CD8-positive, alpha-beta memory T cell (primary cell): ENCODE measurements around the gene TSPAN14. TPM values are rescaled to one million over a fixed set of nuclear protein-coding genes. Genes with fewer than 3 reads are reported as not detected.

Experiments used
- polyA plus RNA-seq: library from polyadenylated mRNA; unstranded; fragments of 300-500 nt; fragmentation: Illumina TruSeq; gene quantifications from one replicate; pipeline ENCODE4 v1.2.3, GENCODE V29; 2021
- total RNA-seq, 2 experiments: library from RNA; stranded (reverse); gene quantifications; one replicate each; pipeline ENCODE4 v1.2.3, GENCODE V29; 2021

TSPAN14 gene
- total and polyA plus RNA-seq, 3 experiments from 2014 or later: 46.1 to 220 (median 46.8) TPM

Other genes with a start within 250 kb of the TSPAN14 start
- gene ANXA11, start 248.8 kb upstream of the TSPAN14 start, total RNA-seq: 100 to 1,000 TPM; 211 to 217 TPM
- 292 TPM for gene ANXA11, start 248.8 kb upstream of the TSPAN14 start, polyA plus RNA-seq
- not detected for gene MAT1A, start 164.7 kb upstream of the TSPAN14 start, total RNA-seq
- gene MAT1A, start 164.7 kb upstream of the TSPAN14 start, polyA plus RNA-seq: not detected
- not detected for gene DYDC1, start 97.6 kb upstream of the TSPAN14 start, total RNA-seq
- not detected for gene DYDC1, start 97.6 kb upstream of the TSPAN14 start, polyA plus RNA-seq
- not detected for gene DYDC2, start 97.5 kb upstream of the TSPAN14 start, total RNA-seq
- not detected for gene DYDC2, start 97.5 kb upstream of the TSPAN14 start, polyA plus RNA-seq
- 1 to 10 TPM; 8.1 to 8.3 TPM for gene PRXL2A, start 45.8 kb upstream of the TSPAN14 start, total RNA-seq
- 9.4 TPM for gene PRXL2A, start 45.8 kb upstream of the TSPAN14 start, polyA plus RNA-seq
- under 1 TPM; 0.11 to 0.13 TPM for gene SH2D4B, start 83.6 kb downstream of the TSPAN14 start, total RNA-seq
- not detected for gene SH2D4B, start 83.6 kb downstream of the TSPAN14 start, polyA plus RNA-seq